Fibroblast of villous mesenchyme (primary cell): Measurements from ENCODE around the gene UMODL1. TPM values are rescaled to one million over a fixed set of nuclear protein-coding genes. Genes with fewer than 3 reads are reported as not detected.

Experiments used
- DNase-seq: peaks from one replicate; pipeline ENCODE4 v3.0.0-alpha.2; 2010; ENCODE audit warnings: low read depth
- H3K4me3 ChIP-seq: 2 replicates; pipeline ENCODE4 v1.5.1; 2011; ENCODE audit warnings: low read depth, mild to moderate bottlenecking, low read length
- CTCF ChIP-seq: IDR thresholded peaks from 2 replicates; pipeline ENCODE4 v1.5.1; 2012; ENCODE audit warnings: low read depth, mild to moderate bottlenecking, low read length; ENCODE audit not compliant: insufficient read depth
- total RNA-seq: library from RNA; depleted of rRNA; stranded (reverse); fragments of >200 nt; gene quantifications from 2 replicates; pipeline ENCODE4 v1.2.3, GENCODE V29; 2012

UMODL1 gene
- total RNA-seq, 1 donor = not detected

- TF ChIP-seq CTCF = no peak
- no peak for DNase-seq
- H3K4me3 ChIP-seq = no peak overlapping the region
These were observed 38.9 kb upstream of the UMODL1 start for GRCh38 chr21:42032266-42032665.

- no peak for DNase-seq
- no peak for TF ChIP-seq CTCF
- H3K4me3 ChIP-seq = no peak overlapping the region
These were observed 38.1 kb upstream of the UMODL1 start for GRCh38 chr21:42032968-42033367.

GRCh38 chr21:42036313-42036712 lies 34.8 kb upstream of the UMODL1 start:
- no peak overlapping the region for H3K4me3 ChIP-seq
- no peak for DNase-seq
- no peak for TF ChIP-seq CTCF

GRCh38 chr21:42037516-42037915 lies 33.6 kb upstream of the UMODL1 start:
- DNase-seq = no peak
- H3K4me3 ChIP-seq = no peak overlapping the region

GRCh38 chr21:42037943-42038342 lies 33.2 kb upstream of the UMODL1 start:
- TF ChIP-seq CTCF = no peak
- no peak for DNase-seq
- no peak overlapping the region for H3K4me3 ChIP-seq

More at GRCh38 chr21:42037516-42037915, 33.6 kb upstream of the UMODL1 start:
- no peak for TF ChIP-seq CTCF

- no peak for DNase-seq
- H3K4me3 ChIP-seq = no peak overlapping the region
- TF ChIP-seq CTCF = no peak
These were observed 32.7 kb upstream of the UMODL1 start for GRCh38 chr21:42038393-42038792.

GRCh38 chr21:42038826-42039425 lies 32.2 kb upstream of the UMODL1 start:
- peak; percentile 81 for DNase-seq
- TF ChIP-seq CTCF = no peak
- no peak overlapping the region for H3K4me3 ChIP-seq
